Right lobe of liver (tissue), 4 donors: ENCODE measurements around the gene CYB561D1.

Source experiments
- CTCF ChIP-seq, 4 donors: fragments of 200-600 bp in 3 of 4; fragments of 450-650 bp in 1 of 4; IDR thresholded peaks; one replicate each; pipeline versions ENCODE4 v1.5.1 to v1.8.0; 2016 to 2022; ENCODE audit warnings: antibody characterized with exemption in 4 of 4, mild to moderate bottlenecking in 2 of 4
- POLR2A ChIP-seq: fragments of 450-650 bp; IDR thresholded peaks from one replicate; pipeline ENCODE4 v1.6.1; 2017; ENCODE audit warnings: antibody characterized with exemption, mild to moderate bottlenecking
- donor health status: DM: no; HTN: no; CAD: no.
- donor health status: DM: no; HTN: no; CAD: no.
- donor health status: DM: no; HTN: yes; CAD: no.

- TF ChIP-seq CTCF (IDR thresholded peaks at IDR 0.05) (no peak), POLR2A (no peak)
These were observed 45.8 kb downstream of the CYB561D1 start, which contains the start of gene GPR61 for GRCh38 chr1:109539676-109540075.
